CD14-positive monocyte (primary cell): ENCODE measurements around the gene SUSD4. TPM values are rescaled to one million over a fixed set of nuclear protein-coding genes. Genes with fewer than 3 reads are reported as not detected.

Experiments
- DNase-seq, 3 donors: peaks; one replicate each; pipeline ENCODE4 v3.0.0-alpha.2; 2011 to 2022
- H2AFZ ChIP-seq: 2 replicates; pipeline ENCODE4 v1.6.0; 2012; ENCODE audit warnings: mild to moderate bottlenecking, low read depth, low read length, inconsistent platforms; ENCODE audit not compliant: insufficient read depth, poor library complexity, severe bottlenecking
- H3K27ac ChIP-seq, 2 donors: 1 replicate in 1 of 2; 2 replicates in 1 of 2; pipeline ENCODE4 v1.5.1; 2012 to 2013; ENCODE audit warnings: low read length in 2 of 2, control low read depth in 1 of 2, inconsistent platforms in 1 of 2, low read depth in 1 of 2, mild to moderate bottlenecking in 1 of 2
- H3K27me3 ChIP-seq, 2 donors: one replicate each; pipeline versions ENCODE4 v1.6.0 to v1.6.1; 2011 to 2013; ENCODE audit warnings: low read length in 2 of 2; ENCODE audit not compliant: control insufficient read depth in 2 of 2, insufficient read depth in 2 of 2
- H3K36me3 ChIP-seq, 2 donors: replicated peaks in 1 of 2; 1 replicate in 1 of 2; 2 replicates in 1 of 2; pipeline versions ENCODE4 v1.5.1 to v1.6.1; 2012 to 2013; ENCODE audit warnings: low read length in 2 of 2, control low read depth in 1 of 2, inconsistent platforms in 1 of 2, mild to moderate bottlenecking in 1 of 2; ENCODE audit not compliant: insufficient read depth in 2 of 2, control insufficient read depth in 1 of 2
- H3K4me1 ChIP-seq, 2 donors: 1 replicate in 1 of 2; 2 replicates in 1 of 2; pipeline versions ENCODE4 v1.5.1 to v1.6.1; 2012 to 2013; ENCODE audit warnings: low read length in 2 of 2, control low read depth in 1 of 2, inconsistent platforms in 1 of 2, mild to moderate bottlenecking in 1 of 2, moderate library complexity in 1 of 2; ENCODE audit not compliant: insufficient read depth in 2 of 2, control insufficient read depth in 1 of 2
- H3K4me2 ChIP-seq: replicated peaks from 2 replicates; pipeline ENCODE3; 2012; ENCODE audit warnings: low read length, moderate library complexity, mild to moderate bottlenecking; ENCODE audit not compliant: poor library complexity, severe bottlenecking; ENCODE audit errors: extremely low read depth
- H3K4me3 ChIP-seq, 3 experiments: fragments of 200-600 bp in 1 of 3; sonication (generic) in 1 of 3; replicated peaks in 1 of 3; 1 replicate in 2 of 3; 2 replicates in 1 of 3; pipeline ENCODE4 v1.5.1; 2011 to 2013; ENCODE audit warnings: low read length in 3 of 3, mild to moderate bottlenecking in 3 of 3, control low read depth in 2 of 3, low read depth in 2 of 3, inconsistent platforms in 1 of 3, moderate library complexity in 1 of 3
- H3K79me2 ChIP-seq: 2 replicates; pipeline ENCODE4 v1.6.0; 2012; ENCODE audit warnings: mild to moderate bottlenecking, control low read depth, inconsistent platforms, low read length, moderate library complexity; ENCODE audit not compliant: insufficient read depth
- H3K9ac ChIP-seq: 2 replicates; pipeline ENCODE4 v1.6.0; 2017; ENCODE audit warnings: low read length, mild to moderate bottlenecking; ENCODE audit not compliant: insufficient read depth, poor library complexity, severe bottlenecking
- H3K9me3 ChIP-seq, 2 donors: replicated peaks in 1 of 2; 1 replicate in 1 of 2; 2 replicates in 1 of 2; pipeline versions ENCODE4 v1.5.1 to v1.6.1; 2012 to 2013; ENCODE audit warnings: low read length in 2 of 2, control low read depth in 1 of 2; ENCODE audit not compliant: control insufficient read depth in 1 of 2, insufficient read depth in 1 of 2
- H4K20me1 ChIP-seq: 2 replicates; pipeline ENCODE4 v1.6.0; 2012; ENCODE audit warnings: mild to moderate bottlenecking, low read length, control low read depth, moderate library complexity; ENCODE audit not compliant: insufficient read depth
- H3K27ac Mint-ChIP-seq, 7 donors: one replicate each; pipeline ENCODE4 v1.8.0; 2020; ENCODE audit warnings: mild to moderate bottlenecking in 7 of 7, mixed read lengths in 7 of 7, moderate library complexity in 6 of 7, inconsistent platforms in 2 of 7
- H3K27me3 Mint-ChIP-seq, 3 donors: one replicate each; pipeline ENCODE4 v1.8.0; 2021 to 2022; ENCODE audit warnings: low read depth in 3 of 3, mild to moderate bottlenecking in 3 of 3, mixed read lengths in 3 of 3, moderate library complexity in 3 of 3, inconsistent platforms in 1 of 3
- H3K36me3 Mint-ChIP-seq, 2 donors: one replicate each; pipeline ENCODE4 v1.8.0; 2020; ENCODE audit warnings: mixed read lengths in 2 of 2, inconsistent platforms in 1 of 2, mild to moderate bottlenecking in 1 of 2
- H3K4me1 Mint-ChIP-seq: one replicate; pipeline ENCODE4 v1.8.0; 2020; ENCODE audit warnings: mild to moderate bottlenecking, mixed read lengths
- H3K4me3 Mint-ChIP-seq, 2 donors: one replicate each; pipeline ENCODE4 v1.8.0; 2020; ENCODE audit warnings: mild to moderate bottlenecking in 2 of 2, mixed read lengths in 2 of 2, moderate library complexity in 1 of 2
- H3K9me3 Mint-ChIP-seq, 7 donors: one replicate each; pipeline ENCODE4 v1.8.0; 2020 to 2022; ENCODE audit warnings: mixed read lengths in 7 of 7, mild to moderate bottlenecking in 6 of 7, moderate library complexity in 6 of 7, inconsistent platforms in 2 of 7
- WGBS: methylation state at CpG from one replicate; pipeline ENCODE4 v1.1.5; 2013; ENCODE audit warnings: missing lambda C conversion rate; ENCODE audit not compliant: insufficient coverage; 5-methylcytosine and 5-hydroxymethylcytosine counted together
- intact Hi-C, 2 donors: fragments of 100-400 bp; cut with micrococcal nuclease; formaldehyde crosslinking; loops; one replicate each; pipeline versions ENCODE4 v1.15.0 to v1.15.1; 2023
- polyA plus RNA-seq, 3 donors: library from polyadenylated mRNA; depleted of rRNA in 1 of 3; unstranded in 2 of 3; stranded (reverse) in 1 of 3; fragments of 300-500 nt in 2 of 3; fragments of >200 nt in 1 of 3; fragmentation: Illumina TruSeq in 2 of 3; gene quantifications; 1 replicate in 2 of 3; 2 replicates in 1 of 3; pipeline ENCODE4 v1.2.3, GENCODE V29; 2012 to 2021
- TF ChIP-seq, protein P1 (sequence below): fragments of 200-600 bp; IDR thresholded peaks from one replicate; pipeline ENCODE4 v1.8.0; 2022; ENCODE audit warnings: antibody characterized with exemption, mild to moderate bottlenecking

Gene SUSD4
- polyA plus RNA-seq, 3 donors = 0.34 to 0.92 (median 0.50) TPM

GRCh38 chr1:223340637-223341036, 23.3 kb downstream of the SUSD4 start:
- Histone ChIP-seq H3K27me3 (no peaks in the 10 kb centered on the region), H3K79me2 (no peaks in the 10 kb centered on the region), H3K4me2 (no peak overlapping the region), H3K27ac (no peak overlapping the region), H4K20me1 (no peaks in the 10 kb centered on the region), H3K4me1 (no peaks in the 10 kb centered on the region), H2AFZ (no peak overlapping the region), H3K9me3 (no peaks in the 10 kb centered on the region), H3K4me3 (no peak overlapping the region), H3K9ac (no peak overlapping the region), H3K36me3 (no peaks in the 10 kb centered on the region)
- no peak overlapping the region for H3K27ac Mint-ChIP-seq
- DNase-seq = no peak
- TF ChIP-seq, protein P1, sequence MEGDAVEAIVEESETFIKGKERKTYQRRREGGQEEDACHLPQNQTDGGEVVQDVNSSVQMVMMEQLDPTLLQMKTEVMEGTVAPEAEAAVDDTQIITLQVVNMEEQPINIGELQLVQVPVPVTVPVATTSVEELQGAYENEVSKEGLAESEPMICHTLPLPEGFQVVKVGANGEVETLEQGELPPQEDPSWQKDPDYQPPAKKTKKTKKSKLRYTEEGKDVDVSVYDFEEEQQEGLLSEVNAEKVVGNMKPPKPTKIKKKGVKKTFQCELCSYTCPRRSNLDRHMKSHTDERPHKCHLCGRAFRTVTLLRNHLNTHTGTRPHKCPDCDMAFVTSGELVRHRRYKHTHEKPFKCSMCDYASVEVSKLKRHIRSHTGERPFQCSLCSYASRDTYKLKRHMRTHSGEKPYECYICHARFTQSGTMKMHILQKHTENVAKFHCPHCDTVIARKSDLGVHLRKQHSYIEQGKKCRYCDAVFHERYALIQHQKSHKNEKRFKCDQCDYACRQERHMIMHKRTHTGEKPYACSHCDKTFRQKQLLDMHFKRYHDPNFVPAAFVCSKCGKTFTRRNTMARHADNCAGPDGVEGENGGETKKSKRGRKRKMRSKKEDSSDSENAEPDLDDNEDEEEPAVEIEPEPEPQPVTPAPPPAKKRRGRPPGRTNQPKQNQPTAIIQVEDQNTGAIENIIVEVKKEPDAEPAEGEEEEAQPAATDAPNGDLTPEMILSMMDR = no peak
- H3K4me1 Mint-ChIP-seq = no peaks in the 10 kb centered on the region
- no peaks in the 10 kb centered on the region for H3K9me3 Mint-ChIP-seq
- intact Hi-C loops = no loop called here
- no CpG with 5 or more reads among the region's 3 CpGs for WGBS
- peaks cover 2 to 10% (median 5%) of the 10 kb centered on the region in 3 donors for H3K27me3 Mint-ChIP-seq
- no peak overlapping the region for H3K4me3 Mint-ChIP-seq
- H3K36me3 Mint-ChIP-seq = no peaks in the 10 kb centered on the region

- no peak overlapping the region for H3K27ac Mint-ChIP-seq
- no peaks in the 10 kb centered on the region for H3K9me3 ChIP-seq
- H3K27me3 Mint-ChIP-seq = peaks cover 2 to 7% (median 5%) of the 10 kb centered on the region in 3 donors
- no peaks in the 10 kb centered on the region for H3K4me1 ChIP-seq
- H3K27ac ChIP-seq = no peak overlapping the region
- H3K4me1 Mint-ChIP-seq = no peaks in the 10 kb centered on the region
- H3K4me2 ChIP-seq = no peak overlapping the region
- no peak overlapping the region for H3K9ac ChIP-seq
- H4K20me1 ChIP-seq = no peaks in the 10 kb centered on the region
- no peak for DNase-seq
- intact Hi-C loops = no loop called here
- H3K36me3 ChIP-seq = no peaks in the 10 kb centered on the region
- H2AFZ ChIP-seq = no peak overlapping the region
- WGBS = 93% methylated on average over 3 of the region's 7 CpGs
- H3K4me3 ChIP-seq = no peak overlapping the region
- no peak overlapping the region for H3K4me3 Mint-ChIP-seq
- H3K36me3 Mint-ChIP-seq = no peaks in the 10 kb centered on the region
- TF ChIP-seq, protein P1 = no peak
- no peaks in the 10 kb centered on the region for H3K79me2 ChIP-seq
- no peaks in the 10 kb centered on the region for H3K9me3 Mint-ChIP-seq
- no peaks in the 10 kb centered on the region for H3K27me3 ChIP-seq
Measured at GRCh38 chr1:223339861-223340260, 24.1 kb downstream of the SUSD4 start.
